Esophagus muscularis mucosa (tissue), 3 donors: Measurements from ENCODE around the gene VTI1A.

ENCODE experiments used
- CTCF ChIP-seq, 3 experiments: fragments of 200-600 bp in 2 of 3; fragments of 450-650 bp in 1 of 3; sonication (generic) in 2 of 3; IDR thresholded peaks; one replicate each; pipeline ENCODE4 v1.5.1; 2017 to 2019; ENCODE audit warnings: antibody characterized with exemption in 3 of 3, mild to moderate bottlenecking in 2 of 3, moderate library complexity in 1 of 3
- POLR2A ChIP-seq: fragments of 450-650 bp; IDR thresholded peaks from one replicate; pipeline ENCODE4 v1.6.1; 2017; ENCODE audit warnings: antibody characterized with exemption, moderate library complexity, mild to moderate bottlenecking, low read depth
- POLR2AphosphoS5 ChIP-seq, 2 donors: sonication (generic); formaldehyde crosslinking; IDR thresholded peaks; one replicate each; pipeline ENCODE4 v1.6.1; 2017; ENCODE audit warnings: antibody characterized with exemption in 2 of 2

- no peak for TF ChIP-seq CTCF (IDR thresholded peaks at IDR 0.05)
- no peak for TF ChIP-seq POLR2AphosphoS5 (IDR thresholded peaks at IDR 0.05)
- no peak for TF ChIP-seq POLR2A
Measured at GRCh38 chr10:112588225-112588990, 141.4 kb downstream of the VTI1A start.
